ENCODE results near the gene FSTL4. TPM values are rescaled to one million over a fixed set of nuclear protein-coding genes. Genes with fewer than 3 reads are reported as not detected.

The FSTL4 gene
- total and polyA plus RNA-seq, 2 of the 13 experiments (the other 11 are each of a cell fraction or from before 2014, with no cell fraction given) = 2.1 to 3.0 TPM

DNA sequence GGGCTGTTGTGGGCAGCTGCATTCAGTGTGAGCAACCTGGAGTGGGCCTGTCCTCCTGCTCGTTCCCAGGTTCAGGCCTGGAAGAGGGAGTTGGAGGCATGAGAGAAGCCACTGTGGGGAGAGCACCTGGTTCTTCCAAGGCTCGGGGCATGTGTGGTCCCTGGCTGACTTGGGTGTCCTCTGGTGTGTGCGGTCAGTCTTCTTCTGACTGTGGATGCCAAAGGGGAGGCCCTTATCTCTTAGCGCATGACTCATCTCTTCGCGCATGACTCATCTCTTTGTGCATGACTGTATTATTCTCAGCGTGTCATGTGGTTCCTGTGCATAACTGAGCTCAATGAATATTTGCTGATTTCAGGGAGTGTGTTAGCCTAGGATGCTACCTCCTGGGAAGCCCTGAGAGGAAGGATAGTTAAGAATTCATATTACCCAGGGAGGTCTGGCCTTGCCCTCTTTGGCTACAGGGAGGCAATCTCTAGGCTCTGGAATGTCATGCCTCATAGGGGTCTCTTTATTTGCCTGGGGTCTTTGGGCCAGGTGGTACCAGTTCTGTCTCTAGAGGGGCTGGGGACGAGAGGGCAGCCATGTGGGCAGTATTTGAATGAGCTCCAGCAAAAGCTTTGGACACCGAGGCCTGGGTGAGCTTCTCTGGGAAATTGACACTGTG is 371.8 kb downstream of the FSTL4 start:
- in situ Hi-C loops (cut with HindIII; ENCODE audit: extremely low pct_ligation_motif_present, low pct_unique_long_range_greater_than_20kb) = no loop called here
- H3K9me3 ChIP-seq (ENCODE audit: low read length) = no peaks in the 10 kb centered on the region
- BruUV-seq (replicated peaks) = TSS peak; percentile 58
- no peak overlapping the region for H2AFZ ChIP-seq (ENCODE audit: low read length)
- no peaks in the 10 kb centered on the region for H3K79me2 ChIP-seq (ENCODE audit: insufficient read depth, low read length)
- DNase-seq (ENCODE audit: low spot score) (peak; percentile 90), ATAC-seq (peak; percentile 82), FAIRE-seq (peak; percentile 4)
- H3K27ac ChIP-seq (ENCODE audit: extremely low read length, insufficient read depth, low read length) = no peak overlapping the region
- POLR2A ChIA-PET = interaction anchor here (1.0 to 2.1 kb wide), 4 partner anchors 9 to 21 kb away, joined by 4 to 10 read pairs (median 6); no protein-coding TSS in a partner anchor
- H3K27me3 ChIP-seq (ENCODE audit: control insufficient read depth in 1 of 2, insufficient read depth in 2 of 2, low read length in 2 of 2) = no peaks in the 10 kb centered on the region
- no peak overlapping the region for H3K4me2 ChIP-seq (ENCODE audit: low read depth, low read length)
- H3K9ac ChIP-seq (ENCODE audit: insufficient read depth, low read depth, low read length) = no peak overlapping the region
- intact Hi-C loops (cut with micrococcal nuclease; ENCODE audit: unreplicated experiment) = no loop called here
- no peak overlapping the region for H3K4me3 ChIP-seq (replicated peaks in 1 of 3; ENCODE audit: insufficient read depth in 1 of 3, low read depth in 2 of 3, low read length in 3 of 3)
- H3K4me1 ChIP-seq (ENCODE audit: insufficient read depth, low read length) = peaks cover 39% of the 10 kb centered on the region
- CTCF ChIA-PET (ENCODE audit: low intra/inter-chr PET ratio, low total read pairs) = no interaction called here
- H3K36me3 ChIP-seq (replicated peaks in 1 of 2; ENCODE audit: control insufficient read depth in 1 of 2, insufficient read depth in 2 of 2, low read length in 2 of 2) = no peaks in the 10 kb centered on the region
- H4K20me1 ChIP-seq (ENCODE audit: insufficient read depth, low read length) = no peaks in the 10 kb centered on the region
- WGBS (ENCODE audit: low lambda C conversion rate) = 38% methylated on average over 7 of the region's 9 CpGs
- TF ChIP-seq, protein P1, sequence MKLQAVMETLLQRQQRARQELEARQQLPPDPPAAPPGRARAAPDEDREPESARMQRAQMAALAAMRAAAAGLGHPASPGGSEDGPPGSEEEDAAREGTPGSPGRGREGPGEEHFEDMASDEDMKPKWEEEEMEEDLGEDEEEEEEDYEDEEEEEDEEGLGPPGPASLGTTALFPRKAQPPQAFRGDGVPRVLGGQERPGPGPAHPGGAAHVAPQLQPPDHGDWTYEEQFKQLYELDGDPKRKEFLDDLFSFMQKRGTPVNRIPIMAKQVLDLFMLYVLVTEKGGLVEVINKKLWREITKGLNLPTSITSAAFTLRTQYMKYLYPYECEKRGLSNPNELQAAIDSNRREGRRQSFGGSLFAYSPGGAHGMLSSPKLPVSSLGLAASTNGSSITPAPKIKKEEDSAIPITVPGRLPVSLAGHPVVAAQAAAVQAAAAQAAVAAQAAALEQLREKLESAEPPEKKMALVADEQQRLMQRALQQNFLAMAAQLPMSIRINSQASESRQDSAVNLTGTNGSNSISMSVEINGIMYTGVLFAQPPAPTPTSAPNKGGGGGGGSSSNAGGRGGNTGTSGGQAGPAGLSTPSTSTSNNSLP (IDR thresholded peaks at IDR 0.05; ENCODE audit: low read depth, low read length) = 0 out of 2 replicates have a peak, but pooled peaks have one; percentile 32
- TF ChIP-seq POLR2A (IDR thresholded peaks at IDR 0.05; ENCODE audit: insufficient read depth in 1 of 2, low read depth in 2 of 2, low read length in 2 of 2) (0 out of 4 replicates have a peak, but pooled peaks of 1 of the 2 experiments have one; percentile 24), FOXJ3 (CRISPR knock-in tag; IDR thresholded peaks at IDR 0.05; ENCODE audit: borderline replicate concordance) (no peak), MAFF (IDR thresholded peaks at IDR 0.05; ENCODE audit: low read depth, low read length) (peak; percentile 68), ZNF124 (CRISPR knock-in tag; IDR thresholded peaks at IDR 0.05) (no peak), FOSL2 (CRISPR knock-in tag; IDR thresholded peaks at IDR 0.05) (peak; percentile 99), SAP130 (CRISPR knock-in tag; IDR thresholded peaks at IDR 0.05; ENCODE audit: low read depth) (peak; percentile 57; the same call in 1 of the 2 replicates), TEAD3 (CRISPR knock-in tag; optimal IDR thresholded peaks at IDR 0.05; ENCODE audit: borderline replicate concordance) (peak; percentile 45), AGO2 (optimal IDR thresholded peaks at IDR 0.05; ENCODE audit: low read depth, low read length) (no peak), ARHGAP35 (CRISPR knock-in tag; IDR thresholded peaks at IDR 0.05; ENCODE audit: borderline replicate concordance) (no peak), FOXA3 (CRISPR knock-in tag; IDR thresholded peaks at IDR 0.05) (0 out of 2 replicates have a peak, but pooled peaks have one; percentile 9), FOSL1 (CRISPR knock-in tag; IDR thresholded peaks at IDR 0.05; ENCODE audit: borderline replicate concordance) (peak; percentile 92; the same call in 1 of the 2 replicates)
- TF ChIP-seq, protein P2, sequence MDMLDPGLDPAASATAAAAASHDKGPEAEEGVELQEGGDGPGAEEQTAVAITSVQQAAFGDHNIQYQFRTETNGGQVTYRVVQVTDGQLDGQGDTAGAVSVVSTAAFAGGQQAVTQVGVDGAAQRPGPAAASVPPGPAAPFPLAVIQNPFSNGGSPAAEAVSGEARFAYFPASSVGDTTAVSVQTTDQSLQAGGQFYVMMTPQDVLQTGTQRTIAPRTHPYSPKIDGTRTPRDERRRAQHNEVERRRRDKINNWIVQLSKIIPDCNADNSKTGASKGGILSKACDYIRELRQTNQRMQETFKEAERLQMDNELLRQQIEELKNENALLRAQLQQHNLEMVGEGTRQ (IDR thresholded peaks at IDR 0.05; ENCODE audit: low read depth, low read length) = 0 out of 2 replicates have a peak, but pooled peaks have one; percentile 17
- TF ChIP-seq, protein P2 (CRISPR knock-in tag; IDR thresholded peaks at IDR 0.05; ENCODE audit: borderline replicate concordance) = no peak; the same call in 1 of the 2 replicates
- TF ChIP-seq, protein P3, sequence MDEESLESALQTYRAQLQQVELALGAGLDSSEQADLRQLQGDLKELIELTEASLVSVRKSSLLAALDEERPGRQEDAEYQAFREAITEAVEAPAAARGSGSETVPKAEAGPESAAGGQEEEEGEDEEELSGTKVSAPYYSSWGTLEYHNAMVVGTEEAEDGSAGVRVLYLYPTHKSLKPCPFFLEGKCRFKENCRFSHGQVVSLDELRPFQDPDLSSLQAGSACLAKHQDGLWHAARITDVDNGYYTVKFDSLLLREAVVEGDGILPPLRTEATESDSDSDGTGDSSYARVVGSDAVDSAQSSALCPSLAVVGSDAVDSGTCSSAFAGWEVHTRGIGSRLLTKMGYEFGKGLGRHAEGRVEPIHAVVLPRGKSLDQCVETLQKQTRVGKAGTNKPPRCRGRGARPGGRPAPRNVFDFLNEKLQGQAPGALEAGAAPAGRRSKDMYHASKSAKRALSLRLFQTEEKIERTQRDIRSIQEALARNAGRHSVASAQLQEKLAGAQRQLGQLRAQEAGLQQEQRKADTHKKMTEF (CRISPR knock-in tag; IDR thresholded peaks at IDR 0.05) = no peak
- TF ChIP-seq, protein P4, sequence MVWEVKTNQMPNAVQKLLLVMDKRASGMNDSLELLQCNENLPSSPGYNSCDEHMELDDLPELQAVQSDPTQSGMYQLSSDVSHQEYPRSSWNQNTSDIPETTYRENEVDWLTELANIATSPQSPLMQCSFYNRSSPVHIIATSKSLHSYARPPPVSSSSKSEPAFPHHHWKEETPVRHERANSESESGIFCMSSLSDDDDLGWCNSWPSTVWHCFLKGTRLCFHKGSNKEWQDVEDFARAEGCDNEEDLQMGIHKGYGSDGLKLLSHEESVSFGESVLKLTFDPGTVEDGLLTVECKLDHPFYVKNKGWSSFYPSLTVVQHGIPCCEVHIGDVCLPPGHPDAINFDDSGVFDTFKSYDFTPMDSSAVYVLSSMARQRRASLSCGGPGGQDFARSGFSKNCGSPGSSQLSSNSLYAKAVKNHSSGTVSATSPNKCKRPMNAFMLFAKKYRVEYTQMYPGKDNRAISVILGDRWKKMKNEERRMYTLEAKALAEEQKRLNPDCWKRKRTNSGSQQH (CRISPR knock-in tag; IDR thresholded peaks at IDR 0.05; ENCODE audit: low read depth) = no peak
- TF ChIP-seq, protein P5, sequence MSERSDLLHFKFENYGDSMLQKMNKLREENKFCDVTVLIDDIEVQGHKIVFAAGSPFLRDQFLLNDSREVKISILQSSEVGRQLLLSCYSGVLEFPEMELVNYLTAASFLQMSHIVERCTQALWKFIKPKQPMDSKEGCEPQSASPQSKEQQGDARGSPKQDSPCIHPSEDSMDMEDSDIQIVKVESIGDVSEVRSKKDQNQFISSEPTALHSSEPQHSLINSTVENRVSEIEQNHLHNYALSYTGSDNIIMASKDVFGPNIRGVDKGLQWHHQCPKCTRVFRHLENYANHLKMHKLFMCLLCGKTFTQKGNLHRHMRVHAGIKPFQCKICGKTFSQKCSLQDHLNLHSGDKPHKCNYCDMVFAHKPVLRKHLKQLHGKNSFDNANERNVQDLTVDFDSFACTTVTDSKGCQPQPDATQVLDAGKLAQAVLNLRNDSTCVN (CRISPR knock-in tag; IDR thresholded peaks at IDR 0.05; ENCODE audit: borderline replicate concordance) = no peak

All from HepG2 (cell line).